HG03039 (cell line): ENCODE results near the gene NDUFV3.
"Not testable (repeated sequence)": the region's sequence is repeated elsewhere in the genome, so short reads cannot be mapped to it uniquely, and the experiment has no call there.

ENCODE experiments used
- ATAC-seq: cut with Tn5 transposase; IDR thresholded peaks from one replicate; pipeline ENCODE4 v1.9.1; 2021; ENCODE audit warnings: mild to moderate bottlenecking, moderate library complexity; ENCODE audit not compliant: unreplicated experiment

The NDUFV3 gene

DNA sequence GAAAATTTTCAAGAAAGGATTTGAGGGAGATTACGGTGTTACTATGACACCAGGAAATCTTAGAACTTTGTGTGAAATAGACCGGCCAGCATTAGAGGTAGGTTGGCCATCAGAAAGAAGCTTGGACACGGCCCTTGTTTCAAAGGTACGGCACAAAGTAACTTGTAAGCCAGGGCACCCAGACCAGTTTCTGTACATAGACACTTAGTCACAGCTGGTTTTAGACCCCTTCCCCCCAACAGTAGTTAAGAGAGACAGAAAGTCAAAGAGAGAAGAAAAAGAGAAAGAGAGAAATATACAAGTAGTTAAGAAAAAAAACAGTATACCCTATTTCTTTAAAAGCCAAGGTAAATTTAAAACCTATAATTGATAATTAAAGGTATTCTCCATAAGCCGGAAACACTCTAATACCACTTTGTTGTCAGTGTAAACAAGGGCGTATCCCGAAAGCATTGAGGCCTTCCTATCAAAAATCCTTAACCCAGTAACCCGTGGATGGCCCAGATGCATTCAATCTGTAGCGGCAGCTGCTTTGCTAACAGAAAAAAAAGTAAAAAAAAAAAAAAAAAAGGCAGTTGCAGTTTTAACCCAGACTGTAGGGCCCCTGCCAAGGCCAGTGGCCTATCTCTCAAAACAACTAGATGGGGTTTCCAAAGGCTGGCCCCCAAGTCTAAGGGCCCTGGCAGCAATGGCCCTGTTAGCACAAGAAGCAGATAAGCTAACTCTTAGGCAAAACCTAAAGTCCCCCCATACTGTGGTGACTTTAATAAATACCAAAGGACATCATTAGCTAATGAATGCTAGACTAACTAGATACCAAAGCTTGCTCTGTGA, 40.2 kb downstream of the NDUFV3 start:
- ATAC-seq: not testable (repeated sequence)

DNA sequence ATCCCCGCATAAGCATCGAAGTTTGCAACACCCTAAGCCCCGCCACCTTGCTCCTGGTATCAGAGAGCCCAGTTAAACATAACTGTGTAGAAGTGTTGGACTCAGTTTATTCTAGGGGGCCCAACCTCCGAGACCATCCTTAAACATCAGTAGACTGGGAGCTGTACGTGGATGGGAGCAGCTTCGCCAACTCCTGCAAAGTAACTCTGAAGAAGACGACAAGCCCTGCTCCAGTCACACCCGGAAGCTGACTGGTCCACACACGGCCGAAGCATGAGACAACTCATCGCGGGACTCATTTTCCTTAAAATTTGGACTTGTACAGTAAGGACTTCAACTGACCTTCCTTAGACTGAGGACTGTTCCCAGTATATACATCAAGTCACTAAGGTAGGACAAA, 40.9 kb downstream of the NDUFV3 start:
- ATAC-seq: not testable (repeated sequence)

DNA sequence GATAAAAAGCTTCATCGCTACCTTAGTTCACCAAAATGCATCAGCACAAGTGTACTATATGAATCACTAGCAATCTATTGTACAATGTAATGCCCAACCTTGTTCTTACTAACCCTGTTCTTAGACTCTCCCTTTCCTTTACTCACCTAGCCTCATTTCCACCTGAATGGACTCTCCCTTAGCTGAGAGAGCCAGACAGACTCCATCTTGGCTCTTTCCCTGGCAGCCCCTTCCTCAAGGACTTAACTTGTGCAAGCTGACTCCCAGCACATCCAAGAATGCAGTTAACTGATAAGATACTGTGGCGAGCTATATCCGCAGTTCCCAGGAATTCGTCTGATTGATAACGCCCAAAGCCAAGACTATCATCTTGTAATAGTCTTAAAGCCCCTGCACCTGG, 43.3 kb downstream of the NDUFV3 start:
- ATAC-seq: not testable (repeated sequence)

DNA sequence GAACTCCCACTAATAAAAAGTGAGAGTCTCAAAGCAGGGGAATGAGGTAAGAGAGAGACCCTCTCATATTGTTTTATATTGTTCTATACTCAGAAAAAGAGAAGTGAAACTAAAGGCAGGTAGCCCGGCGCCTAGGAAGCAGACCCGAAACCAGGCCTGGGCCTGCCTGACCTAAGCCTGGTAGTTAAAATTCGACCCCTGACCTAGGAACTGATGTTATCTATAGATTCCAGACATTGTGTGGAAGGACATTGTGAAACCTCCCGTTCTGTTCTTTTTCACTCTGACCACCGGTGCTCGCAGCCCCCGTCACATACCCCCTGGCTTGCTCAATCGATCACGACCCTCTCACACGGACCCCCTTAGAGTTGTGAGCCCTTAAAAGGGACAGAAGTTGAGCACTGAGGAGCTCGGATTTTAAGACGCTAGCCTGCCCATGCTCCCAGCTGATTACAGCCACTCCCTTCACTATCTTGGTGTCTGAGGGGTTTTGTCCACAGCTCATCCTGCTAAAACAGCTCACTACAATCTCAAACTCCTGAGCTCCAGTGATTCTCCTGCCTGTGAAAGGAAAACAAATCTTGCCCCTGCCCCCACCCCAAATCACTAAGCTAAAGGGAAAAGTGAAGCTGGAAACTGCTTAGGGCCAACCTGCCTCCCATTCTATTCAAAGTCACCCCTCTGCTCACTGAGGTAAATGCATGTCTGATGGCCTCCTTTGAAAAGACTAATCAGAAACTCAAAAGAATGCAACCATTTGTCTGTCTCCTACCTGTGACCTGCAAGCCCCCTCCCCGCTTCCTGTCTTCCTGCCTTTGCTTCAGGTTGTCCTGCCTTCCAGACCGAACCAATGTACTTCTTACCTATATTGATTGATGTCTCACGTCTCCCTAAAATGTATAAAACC, 44.2 kb downstream of the NDUFV3 start:
- ATAC-seq: not testable (repeated sequence)

DNA sequence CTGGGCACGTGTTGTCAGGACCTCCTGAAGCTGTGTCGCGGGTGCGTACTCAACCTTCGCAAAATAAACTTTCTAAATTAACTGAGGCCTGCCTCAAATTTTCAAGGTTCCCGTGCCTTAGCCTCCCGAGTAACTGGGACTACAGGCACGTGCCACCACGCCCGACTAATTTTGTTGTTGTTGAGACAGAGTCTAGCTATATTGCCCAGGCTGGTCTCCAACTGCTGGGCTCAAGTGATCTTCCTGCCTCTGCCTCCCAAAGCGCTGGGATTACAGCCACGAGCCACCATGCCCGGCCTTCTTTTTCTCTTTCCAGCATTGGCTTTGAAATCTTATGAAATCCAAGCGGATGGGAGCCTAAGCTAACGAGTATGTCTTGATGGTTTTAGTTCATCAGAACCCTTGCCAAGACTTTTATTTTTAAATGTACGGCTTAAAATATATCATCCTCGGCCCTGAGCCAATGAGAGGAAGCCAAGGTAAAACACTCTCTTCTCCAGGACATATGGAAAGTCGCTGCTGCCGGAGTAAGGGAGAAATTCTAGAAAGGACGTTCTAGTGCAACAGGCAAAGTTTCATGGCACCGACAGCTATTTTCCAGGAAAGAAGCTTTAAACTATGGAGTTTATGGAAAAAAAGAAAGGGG, 45.0 kb downstream of the NDUFV3 start:
- ATAC-seq: no peak

DNA sequence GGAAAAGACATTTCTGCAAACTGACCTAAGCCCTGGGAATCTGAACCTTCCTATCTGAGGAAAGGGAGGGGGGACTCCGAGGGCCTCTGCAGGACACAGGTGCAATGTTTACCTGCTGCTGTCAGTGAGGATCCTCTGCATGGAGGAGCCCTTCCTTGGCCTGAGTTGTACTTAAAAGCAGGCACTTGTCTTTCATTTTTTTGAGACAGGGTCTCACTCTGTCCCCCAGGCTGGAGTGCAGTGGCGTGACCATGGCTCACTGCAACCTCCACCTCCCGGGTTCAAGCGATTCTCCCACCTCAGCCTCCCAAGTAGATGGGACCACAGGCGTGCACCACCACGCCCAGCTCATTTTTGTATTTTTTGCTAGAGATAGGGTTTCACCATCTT, 45.5 kb downstream of the NDUFV3 start:
- not testable (repeated sequence) for ATAC-seq

DNA sequence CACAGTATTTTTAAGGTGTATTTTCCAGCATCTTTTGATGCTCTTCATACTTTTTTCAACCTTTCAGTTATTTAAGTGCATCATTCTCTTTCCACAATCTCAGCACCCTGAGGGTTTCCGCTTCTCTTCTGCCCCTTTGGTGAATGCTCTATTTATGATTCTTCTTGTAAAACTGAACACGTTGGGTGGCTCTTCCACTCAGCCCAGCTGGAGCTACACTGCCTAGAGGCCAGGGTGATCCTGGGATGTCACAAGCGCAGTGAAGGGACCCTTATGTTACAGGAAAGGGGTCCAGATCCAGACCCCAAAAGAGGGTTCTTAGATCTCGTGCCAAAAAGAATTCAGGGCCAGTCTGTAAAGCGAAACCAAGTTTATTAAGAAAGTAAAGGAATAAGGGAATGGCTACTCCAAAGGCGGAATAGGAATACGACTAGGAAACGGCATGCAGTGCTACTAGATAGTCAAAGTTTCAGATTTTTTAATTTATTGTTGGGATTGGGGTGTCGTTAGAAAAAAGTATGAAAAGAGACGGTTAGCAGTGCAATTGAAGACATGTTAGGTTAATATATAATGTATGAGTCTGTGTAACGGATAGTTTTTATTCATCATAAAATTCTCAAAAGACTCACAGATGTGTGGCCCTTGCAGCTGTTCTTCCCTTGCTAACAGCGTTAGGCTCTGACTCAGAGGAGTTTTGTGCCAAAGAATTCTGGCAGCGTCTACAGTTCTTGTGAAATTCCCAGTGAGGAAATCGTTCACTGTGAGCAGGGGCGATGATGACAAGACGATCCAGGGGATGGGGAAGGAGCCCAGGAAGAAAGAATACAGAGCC, 46.7 kb downstream of the NDUFV3 start:
- ATAC-seq: no peak

DNA sequence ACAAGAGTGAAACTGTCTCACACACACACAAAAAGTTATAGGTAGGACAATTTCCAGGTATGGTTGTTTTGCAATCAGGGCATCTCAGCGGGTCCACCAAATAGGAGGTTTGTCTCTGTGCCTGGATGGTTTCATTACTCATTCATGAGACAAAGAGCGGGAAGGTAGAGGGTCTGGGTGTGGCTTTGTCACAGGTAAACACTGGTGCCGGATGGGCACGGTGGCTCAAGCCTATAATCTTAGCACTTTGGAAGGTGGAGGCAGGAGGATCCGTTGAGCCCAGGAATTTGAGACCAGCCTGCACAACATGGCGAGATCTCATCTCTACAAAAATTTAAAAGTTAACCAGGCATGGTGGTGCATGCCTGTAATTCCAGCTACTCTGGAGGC, 48.6 kb downstream of the NDUFV3 start:
- ATAC-seq: no peak

DNA sequence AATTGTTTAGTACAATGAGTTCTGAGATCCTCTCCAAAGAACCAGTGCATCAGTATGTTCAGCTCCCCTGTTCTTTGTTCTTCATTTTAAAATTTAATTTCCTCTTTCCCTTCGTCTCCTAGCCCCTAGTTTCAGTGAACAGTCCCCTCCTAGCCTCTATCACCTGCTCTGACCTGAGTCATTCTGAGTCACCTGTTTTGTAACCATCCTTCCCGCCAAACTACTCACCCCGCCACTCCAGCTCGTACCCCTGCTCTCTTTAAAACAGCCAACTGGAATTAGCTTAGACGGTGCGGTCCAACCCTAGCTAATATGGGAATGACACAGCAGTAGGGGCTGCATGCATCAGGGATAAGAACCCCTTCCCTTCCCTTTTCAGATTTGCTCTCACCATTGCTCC, 49.1 kb downstream of the NDUFV3 start:
- ATAC-seq: no peak

DNA sequence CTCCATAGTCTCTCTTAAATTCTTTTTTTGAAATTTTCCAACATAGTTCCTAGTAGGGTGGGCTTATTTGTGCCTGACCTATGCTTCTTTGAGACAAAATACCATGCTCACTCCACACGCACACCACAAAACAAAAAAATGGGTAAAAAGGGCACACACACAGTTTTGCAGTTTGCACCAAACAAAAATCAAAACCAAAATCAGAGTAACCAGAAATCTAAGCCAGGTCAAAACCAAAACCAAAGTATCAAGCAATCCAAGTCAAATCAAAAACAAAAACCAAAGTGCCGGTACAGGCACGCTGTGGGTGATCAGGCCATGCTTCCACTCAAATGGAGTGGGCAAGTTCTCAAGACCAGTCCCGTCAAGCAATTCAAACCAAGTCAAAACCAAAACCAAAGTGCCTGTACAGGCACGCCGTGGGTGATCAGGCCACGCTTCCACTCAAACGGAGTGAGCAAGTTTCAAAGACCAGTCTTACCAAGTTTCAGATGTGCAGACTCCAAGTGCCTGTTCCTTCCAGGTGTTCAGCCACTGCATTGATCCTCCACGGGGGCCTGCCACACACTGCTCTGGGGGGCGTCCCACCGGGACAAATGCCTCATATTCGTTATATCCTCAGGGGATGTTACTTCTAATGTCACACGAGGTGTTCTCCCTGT, 56.1 kb downstream of the NDUFV3 start:
- ATAC-seq: not testable (repeated sequence)

DNA sequence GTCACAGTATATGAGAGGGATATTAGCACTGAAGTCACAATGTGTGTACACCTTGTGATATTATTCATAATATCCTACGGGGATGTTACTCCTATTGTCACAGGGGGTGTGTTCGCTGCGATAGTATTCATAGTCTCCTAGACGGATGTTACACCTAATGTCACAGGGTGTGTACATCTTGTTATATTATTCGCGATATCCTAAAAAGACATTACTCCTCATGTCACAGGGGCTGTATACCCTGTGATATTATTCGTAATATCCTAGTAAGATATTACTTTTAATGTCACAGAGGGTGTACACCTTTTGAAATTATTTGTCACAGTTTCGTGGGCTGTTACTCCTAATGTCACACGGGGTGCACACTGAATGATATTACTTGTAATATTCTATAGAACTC, 58.1 kb downstream of the NDUFV3 start:
- ATAC-seq: not testable (repeated sequence)

DNA sequence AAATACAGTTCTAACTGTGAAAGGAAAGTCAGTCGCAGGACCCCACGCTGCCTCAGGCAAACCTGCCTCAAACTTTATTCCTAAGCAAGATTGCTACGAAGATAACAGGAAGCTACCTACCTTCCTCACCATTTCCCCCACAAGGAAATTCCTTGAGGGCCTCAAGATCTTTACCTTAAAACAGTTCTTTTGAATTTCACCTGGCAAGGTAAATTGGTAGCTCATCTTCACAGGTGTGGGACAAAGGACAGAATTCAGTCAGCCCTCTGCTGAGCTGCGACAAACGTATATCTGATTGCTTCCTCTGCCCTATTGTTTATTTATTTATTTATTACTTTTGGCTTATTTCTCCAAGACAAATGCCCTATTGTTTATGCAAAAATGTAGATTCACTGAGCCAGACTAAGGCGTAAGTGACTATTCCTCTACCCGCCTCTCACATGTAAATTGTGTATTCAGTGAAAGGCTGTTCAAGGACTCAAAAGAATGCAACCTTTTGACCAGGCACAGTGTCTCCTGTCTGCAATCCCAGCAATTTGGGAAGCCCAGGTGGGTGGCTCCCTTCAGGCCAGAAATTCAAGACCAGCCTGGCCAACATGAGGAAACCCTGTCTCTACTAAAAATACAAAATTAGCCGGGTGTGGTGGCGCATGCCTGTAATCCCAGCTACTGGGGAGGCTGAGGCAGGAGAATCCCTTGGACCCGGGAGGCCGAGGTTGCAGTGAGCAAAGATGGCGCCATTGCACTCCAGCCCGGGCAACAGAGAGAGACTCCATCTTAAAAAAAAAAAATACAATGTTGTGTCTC, 63.9 kb downstream of the NDUFV3 start:
- ATAC-seq: peak; percentile 100

DNA sequence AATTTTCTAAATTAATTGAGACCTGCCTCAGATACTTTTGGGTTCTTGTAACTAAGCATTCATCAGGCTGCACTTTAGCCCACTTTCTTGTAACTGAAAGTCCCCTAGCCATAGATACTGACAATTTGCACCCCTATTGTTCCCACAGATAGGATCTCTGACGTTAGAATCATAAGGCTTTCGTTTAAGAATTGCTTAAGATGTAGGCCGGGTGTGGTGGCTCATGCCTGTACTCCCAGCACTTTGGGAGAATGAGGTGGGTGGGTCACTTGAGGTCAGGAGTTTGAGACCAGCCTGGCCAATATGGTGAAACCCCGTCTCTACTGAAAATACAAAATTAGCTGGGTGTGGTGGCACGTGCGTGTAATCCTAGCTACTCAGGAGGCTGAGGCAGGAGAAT, 65.0 kb downstream of the NDUFV3 start:
- not testable (repeated sequence) for ATAC-seq

DNA sequence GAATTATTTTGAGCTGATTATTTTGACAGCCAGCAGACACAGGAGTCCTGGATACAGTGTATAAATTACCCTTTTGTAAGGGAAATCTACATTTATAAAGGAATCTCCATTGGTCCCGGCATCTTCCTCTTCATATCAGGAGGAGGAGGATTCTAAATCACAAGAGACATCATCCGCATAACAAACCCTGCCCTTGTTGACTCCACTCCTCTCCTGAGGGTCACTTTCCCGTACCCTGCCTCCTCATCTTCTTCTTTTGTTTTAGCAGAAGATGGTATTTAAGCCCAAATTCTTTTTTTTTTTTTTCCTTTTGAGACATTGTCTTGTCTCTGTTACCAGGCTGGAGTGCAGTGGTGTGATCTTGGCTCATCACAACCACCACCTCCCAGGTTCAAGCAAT, 66.6 kb downstream of the NDUFV3 start:
- no peak for ATAC-seq

DNA sequence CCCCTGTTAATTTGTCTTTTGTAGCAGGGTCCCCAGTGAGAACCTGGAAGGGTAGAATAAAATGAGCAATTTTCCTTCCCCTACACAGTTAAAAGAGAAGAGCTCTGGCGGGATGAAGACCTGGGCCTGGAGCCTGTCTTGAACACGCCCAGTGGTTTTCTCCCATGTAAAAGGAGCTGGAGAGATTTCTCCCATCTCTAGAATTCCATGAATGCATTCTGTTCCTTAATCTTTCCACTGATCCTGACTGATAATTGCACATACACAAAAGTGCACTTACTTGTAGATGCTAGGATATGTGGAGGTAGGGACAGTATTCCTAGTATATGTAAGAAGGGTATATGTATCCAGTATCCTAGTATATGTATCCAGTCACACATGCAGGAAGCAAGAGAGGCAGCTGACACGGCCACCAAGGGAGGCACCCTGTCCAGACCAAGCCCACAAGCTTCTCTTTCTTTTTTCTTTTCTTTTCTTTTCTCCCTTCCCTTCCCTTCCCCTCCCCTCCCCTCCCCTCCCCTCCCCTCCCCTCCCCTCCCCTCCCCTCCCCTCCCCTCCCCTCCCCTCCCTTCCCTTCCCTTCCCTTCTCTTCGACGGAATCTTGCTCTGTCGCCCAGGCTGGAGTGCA, 69.4 kb downstream of the NDUFV3 start:
- ATAC-seq: no peak
